NCI-H2081 (cell line): ENCODE data around the gene TNRC18.
"Not testable (repeated sequence)": the region's sequence is repeated elsewhere in the genome, so short reads cannot be mapped to it uniquely, and the experiment has no call there.

Experiments used
- DNase-seq, 2 experiments: peaks; one replicate each; lab custom pipeline; 2025; lab: John Stamatoyannopoulos, UW

Gene TNRC18

DNA sequence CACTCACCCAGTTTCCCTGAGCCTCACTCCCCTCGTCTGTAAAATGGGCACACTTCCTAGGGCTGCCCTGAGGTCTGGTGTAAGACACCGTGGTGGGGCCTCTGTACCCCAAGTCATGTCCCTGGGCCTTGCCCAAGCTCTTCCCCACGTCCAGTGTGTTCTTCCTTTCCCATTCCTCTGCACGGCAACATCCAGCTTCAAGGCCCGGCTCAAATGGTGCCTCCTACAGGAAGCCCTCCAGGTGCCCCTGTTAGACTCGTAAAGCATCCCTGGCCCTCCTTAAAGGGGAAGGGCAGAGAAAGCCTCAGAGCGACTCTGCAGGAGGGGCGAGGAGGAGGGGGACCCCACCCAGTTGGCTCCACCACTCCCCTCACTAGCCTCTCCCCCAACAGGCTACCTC is 132.3 kb downstream of the TNRC18 start:
- DNase-seq, result no peak

DNA sequence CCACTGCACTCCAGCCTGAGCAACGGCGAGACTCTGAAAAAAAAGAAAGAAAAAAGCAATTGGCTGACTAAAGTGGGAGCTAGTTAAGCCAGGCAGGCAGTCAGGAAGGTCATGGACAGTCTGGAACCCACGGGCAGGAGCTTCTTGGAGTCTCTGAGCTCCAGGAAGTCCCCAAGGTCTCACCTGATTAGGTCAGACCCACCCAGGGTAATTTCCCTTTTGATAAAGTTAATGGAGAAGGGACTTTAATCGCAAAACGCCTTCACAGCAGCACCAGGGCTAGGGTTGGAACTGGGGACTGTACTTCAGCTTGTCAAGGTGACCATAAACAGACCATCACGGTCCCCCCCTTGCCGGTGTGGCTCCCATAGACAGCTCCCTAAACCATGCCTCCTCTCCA is 134.3 kb downstream of the TNRC18 start:
- DNase-seq, result no peak

DNA sequence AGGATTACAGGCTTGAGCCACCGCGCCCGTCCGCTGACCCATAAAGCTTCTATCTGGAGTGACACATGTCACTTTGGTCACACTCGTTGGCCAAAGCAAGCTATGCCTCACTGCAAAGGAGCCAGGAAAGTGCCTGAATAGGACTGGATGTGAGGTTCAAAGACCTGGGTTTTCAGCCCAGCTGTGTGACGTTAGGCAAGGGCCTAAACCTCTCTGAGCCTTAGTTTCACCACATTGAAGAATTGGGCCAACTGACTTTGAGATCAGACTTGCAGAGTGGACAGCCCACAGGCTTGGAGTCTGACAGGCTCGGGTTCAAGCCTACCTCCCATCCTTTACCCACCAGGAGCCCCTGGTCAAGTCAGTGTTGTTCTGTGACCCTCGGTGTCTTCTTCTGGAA is 135.1 kb downstream of the TNRC18 start:
- DNase-seq, result not testable (repeated sequence)

DNA sequence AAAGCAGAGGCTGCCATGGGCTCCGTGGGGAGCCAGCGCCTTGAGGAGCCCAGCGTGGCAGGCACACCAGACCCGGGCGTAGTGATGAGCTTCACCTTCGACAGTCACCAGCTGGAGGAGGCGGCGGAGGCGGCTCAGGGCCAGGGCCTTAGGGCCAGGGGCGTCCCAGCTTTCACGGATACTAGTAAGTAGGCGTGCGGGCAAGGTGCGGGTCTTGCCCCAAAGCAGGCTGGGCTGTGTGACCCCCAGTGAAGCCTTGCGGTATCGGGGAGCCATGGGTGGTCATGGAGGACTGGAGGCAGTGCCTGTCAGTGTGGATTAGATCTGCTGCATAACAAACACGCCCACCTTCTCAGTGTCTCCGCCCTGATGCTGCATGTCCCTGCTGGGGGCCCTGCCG is 135.8 kb downstream of the TNRC18 start:
- DNase-seq, result no peak

DNA sequence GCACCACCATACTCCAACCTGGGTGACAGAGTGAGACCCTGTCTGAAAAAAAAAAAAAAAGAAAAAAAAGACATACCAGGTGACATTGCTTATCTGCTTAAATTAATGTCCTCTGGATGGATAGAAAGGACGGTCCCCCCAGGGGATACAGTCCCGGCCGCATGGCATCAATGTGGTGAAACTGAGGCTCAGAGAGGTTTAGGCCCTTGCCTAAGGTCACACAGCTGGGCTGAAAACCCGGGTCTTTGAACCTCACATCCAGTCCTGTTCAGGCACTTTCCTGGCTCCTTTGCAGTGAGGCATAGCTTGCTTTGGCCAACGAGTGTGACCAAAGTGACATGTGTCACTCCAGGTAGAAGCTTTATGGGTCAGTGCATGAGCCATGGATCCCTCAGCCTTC is 136.3 kb downstream of the TNRC18 start:
- not testable (repeated sequence) for DNase-seq

DNA sequence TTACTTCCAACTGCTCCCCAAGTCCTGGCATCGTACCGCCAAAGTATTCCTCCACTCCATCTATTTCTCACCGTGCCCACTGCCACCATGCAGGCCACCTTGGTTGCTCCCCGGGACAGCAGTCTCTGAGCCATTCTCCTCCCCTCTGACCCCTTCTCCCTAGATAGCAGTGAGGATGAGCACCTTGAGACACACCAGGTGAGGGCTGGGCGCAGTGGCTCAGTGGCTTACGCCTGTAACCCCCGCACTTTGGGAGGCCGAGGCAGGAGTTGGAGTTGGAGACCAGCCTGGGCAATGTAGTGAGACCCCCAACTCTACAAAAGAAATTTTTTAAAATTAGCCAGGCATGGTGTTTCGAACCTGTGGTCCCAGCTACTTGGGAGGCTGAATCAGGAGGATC is 136.7 kb downstream of the TNRC18 start:
- DNase-seq, result no peak

DNA sequence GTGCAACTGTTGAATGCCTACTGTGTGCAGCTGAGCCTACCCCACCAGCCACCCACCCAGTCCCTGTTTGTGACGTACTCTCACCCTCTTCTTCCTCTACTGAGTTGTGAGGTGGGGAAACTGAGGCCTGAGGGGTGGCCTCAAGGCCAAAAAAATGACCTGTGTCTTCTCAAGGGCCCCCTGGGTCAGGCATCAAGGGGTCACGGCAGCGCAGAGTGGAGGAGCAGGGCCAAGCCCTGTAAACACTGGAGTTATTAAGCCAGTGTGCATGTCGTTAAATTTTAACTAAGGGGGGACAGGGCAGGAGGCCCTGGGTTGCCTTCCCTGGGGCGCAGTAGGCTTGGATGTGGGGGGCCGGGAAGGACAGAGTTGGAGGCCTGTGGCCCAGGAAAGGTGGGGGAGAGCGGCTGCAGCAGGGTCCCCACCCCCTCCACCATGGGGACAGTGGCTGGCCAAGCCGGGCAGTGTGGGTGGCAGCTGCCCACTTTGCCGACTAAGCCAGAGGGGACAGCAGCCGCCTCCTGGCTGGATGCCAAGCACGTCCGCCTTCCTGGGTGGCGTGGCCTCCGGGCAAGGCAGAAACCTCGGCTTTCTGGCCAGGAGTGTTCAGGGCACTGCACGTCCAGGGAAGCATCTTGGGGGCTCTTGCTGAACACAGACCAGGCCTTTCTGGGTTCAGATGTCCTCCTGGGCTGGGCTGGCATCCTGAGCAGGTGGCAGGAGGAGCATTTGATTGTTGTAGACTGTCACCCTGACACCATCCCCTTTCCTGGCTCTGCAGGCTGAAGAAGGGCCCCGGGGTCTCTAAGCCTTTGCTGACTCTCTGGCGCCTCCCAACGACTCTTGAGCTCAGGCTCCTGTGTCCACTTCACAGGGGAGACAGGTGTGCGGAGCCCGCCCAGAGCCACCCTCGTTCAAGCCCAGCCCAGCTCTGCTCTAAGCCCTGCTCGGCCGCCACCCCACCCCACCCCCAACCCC is 139.0 kb downstream of the TNRC18 start:
- peak; percentile 74 to 75 for DNase-seq

DNA sequence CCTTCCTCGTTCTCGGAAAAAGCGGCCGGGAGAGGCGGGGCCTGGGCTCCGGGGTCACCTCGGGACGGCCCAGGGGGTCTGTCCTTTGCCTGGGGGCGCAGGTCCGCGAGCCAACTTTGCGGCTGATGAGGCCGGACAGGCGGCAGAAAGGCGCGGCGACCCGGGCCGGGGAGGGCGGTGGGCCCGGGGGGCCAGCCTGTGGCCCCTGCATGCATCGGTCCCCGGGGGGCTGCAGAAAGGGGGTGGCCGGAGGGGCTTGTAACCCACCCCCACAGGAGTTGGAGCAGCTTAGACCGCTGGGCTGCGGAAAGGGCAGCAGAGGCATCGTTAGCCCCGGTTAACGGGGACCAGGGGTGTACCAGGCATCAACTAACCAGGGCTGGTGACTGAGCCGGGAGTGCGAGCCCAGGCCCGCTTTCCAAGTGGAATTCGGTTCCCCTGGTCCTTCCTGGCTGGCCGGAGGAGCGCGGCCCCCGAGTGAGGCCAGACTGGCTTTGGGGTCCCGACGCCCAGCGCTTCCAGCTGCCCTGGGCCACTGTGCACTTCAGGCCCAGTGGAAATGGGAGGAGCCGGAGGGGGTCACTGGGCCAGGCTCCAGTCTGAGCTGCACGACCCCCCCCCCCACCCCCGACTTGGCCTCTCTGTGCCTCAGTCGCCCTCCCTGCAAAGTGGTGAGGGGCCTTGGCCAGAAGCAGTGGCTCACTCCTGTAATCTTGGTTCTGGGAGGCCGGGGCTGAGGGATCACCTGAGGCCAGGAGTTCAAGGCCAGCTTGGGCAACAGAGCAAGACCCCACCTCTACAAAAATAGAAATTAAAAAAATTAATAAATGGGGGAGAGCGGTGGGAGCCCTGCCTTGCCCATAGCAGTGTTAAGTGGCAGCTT is 140.0 kb downstream of the TNRC18 start:
- DNase-seq, result no peak

DNA sequence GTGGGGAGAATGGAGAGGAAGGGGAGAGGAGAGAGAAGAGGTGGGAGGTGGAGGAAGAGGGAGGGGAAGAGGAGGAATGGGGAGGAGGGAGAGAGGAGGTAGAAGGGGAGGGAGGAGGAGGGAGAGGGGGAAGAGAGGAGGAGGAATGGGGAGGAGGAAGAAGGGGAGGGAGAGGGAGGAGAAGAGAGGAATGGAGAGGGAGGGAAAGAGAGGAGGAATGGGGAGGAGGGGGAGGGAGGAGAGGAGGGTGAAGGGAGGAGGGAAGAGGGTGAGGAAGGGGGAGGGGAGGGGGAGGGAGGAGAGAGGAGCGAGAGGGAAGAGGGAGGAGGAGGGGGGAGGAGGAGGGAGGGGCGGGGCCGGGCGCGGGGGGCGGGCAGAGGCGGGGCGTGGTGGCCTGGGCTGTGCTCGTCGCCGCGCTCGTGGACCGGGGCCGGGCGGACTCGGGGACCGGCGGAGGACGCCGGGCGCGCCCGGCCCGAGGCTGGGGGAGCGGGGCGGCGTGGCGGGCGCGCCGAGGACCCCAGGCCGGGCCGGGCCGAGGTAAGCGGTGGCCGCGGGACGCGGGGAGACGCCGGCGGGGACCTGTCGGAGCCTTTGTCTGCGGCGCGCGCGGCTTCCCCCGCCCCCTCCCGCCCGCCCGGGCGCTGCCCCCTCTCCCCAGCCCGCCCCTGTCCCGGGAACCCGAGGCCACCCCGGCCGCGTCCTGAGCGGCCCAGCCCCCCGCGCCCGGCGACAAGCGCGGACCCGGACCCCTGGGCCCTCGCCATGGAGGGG is 140.9 kb downstream of the TNRC18 start, which contains the start of gene SLC29A4:
Gene SLC29A4, plus strand, starts transcription at position 401 of the 774 bp plus-strand sequence. CDS start 4,874 bp downstream, outside the sequence.
- DNase-seq, result peak in 1 of 2 experiments; percentile 16

DNA sequence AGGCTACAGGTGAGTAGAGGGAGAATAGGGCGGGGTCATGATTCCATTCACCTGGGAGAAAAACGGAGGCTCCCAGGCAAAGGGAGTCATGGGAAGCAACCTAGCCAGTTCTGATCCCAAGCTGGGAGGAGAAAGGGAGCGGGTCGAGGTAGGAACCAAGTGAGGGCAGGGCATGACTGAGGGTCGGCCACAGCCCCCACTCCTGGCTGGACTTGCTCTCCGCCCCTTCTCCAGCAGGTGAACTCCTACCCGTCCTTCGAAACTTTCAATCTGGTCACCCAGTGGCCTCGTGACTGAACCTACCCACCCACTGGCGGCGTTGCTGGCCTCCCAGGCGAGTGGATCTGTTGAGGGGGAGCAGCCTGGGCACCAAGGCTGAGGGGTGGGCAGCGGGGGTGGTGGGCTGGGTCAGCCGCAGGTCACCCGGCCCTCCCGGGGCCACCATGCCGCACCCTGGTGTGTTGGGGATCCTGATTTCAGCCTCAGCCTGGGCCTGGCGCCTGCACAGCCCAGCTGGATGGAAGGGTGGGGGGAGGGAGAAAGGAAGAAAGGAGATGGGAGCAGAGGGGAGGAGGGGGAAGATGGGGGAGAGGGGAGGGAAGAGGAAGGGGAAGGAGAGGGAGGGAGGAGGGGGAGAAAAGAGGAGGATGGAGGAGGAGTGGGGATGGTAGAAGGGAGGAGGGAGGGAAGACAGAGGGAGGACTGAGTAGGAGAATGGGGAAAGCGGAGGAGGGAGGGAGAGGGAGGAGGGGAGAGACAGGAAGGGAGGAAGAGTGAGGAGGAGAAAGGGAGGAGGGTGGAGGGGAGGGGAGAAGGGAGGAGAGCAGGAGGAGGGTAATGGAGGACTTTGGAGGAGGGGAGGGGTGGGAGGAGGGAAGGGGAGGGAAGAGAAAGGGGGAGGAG is 141.8 kb downstream of the TNRC18 start:
- DNase-seq, result not testable (repeated sequence)

DNA sequence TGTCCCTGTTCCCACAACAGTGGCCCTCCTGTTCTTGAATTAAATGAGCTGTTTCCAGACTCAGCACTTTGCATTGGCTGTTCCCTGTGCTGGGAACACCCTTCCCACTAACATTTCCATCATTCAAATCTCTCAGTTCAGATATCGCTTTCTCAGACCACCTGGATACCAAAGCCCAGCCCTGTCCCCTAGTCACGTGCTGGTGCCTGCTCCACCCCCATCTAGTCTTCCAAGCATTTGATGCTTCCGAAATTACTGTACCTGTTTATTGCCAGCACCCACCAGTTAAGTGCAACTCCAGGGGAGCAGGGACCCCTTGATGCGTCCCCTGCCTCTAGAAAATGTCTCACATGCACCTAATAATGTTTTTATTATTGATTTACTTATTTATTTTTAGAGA is 143.9 kb downstream of the TNRC18 start:
- no peak for DNase-seq

DNA sequence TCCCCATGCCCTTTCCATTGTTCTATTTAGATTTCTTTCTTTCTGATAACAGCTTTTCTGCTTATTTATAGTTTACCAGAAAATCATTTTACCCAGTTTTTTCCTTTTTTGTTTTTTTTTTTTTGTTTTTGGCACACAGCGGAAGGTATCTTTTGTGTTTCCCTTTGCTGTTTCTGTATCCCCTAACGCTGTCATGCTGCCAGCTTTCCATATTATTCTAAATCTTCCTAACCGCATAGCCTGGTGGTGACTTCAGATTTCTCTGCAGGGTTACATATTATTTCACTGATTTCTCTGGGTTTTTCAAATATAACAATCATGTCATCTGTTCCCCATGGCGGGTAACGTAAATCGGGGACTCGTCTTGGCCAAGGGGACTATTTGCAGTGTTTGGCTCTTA is 144.9 kb downstream of the TNRC18 start:
- DNase-seq, result no peak

DNA sequence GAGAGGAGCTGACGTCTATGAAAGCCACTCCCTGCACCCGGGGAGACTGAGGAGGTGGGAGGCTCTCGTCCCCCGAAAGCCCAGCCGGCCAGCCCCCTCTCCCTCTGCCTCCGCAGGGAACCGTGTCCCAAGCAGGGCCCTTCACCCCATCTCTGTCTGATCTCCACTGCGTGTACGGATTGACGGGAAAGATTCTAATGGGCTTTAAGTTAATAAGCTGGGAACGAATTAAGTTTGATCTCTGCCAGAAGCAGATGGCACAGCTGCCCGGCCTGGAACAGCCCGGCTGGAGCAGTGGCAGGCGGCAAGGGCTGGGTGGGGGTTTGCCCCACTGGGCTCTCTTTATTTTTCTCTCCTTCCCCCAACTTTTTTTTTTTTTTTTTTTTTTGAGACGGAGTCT is 147.0 kb downstream of the TNRC18 start:
- no peak for DNase-seq

DNA sequence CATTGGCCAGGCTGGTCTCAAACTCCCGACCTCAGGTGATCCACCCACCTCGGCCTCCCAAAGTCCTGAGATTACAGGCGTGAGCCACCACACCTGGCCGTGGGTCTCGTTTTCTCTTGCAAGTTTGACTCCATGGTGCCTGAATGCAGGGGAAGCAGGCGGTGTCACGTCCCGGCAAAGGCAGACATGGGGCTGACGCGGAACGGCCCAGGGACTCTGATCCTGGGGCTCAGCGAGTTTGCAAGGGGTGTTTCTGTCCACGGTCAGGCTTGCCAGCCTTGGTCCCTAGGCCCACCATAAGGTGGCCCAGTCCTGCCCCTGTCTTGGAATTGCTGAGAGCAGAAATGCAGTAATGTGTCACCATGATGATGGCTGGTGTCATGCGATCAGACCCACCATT is 147.5 kb downstream of the TNRC18 start:
- not testable (repeated sequence) for DNase-seq

DNA sequence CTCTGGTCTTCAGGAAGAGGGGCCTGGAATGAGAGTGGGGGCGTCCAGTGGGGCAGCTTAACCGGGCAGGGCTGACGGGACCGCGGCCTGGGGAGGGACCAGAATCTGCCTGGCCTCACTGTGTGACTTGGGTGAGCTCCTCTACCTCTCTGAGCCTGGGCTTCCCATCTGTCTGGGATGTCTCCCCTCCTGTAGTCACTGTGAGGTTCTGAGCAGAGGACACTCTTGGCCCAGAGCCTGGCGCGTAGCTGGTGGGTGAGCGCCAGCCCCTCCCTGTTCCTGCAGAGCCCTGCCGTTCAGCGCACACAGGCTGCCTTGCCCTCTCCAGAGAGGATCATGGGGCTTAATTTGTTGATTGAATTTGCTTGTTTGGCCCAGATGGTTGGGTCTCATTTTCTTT is 148.1 kb downstream of the TNRC18 start:
- peak; percentile 28 to 35 for DNase-seq

DNA sequence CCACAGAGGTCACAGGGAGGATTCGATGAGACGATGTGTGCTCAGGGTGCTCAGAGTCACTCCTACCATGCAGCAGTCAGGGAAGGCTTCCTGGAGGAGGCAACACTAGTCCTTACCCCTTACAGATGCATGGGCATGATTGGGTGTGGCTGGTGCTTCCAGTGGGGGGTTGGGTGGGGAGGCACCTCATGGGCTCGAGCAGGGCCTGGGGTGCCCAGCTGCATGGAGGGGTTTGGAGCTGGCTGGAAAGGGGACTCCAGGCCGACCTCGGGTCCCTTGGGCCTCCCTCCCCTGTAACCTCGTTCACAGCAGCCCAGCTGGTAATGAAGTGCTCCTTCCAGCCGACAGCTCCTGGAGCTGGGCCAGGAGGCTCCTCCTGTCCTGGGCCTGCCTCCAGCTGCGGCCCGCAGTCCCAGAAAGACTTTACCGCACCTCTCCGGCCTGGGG is 148.6 kb downstream of the TNRC18 start:
- not testable (repeated sequence) for DNase-seq

DNA sequence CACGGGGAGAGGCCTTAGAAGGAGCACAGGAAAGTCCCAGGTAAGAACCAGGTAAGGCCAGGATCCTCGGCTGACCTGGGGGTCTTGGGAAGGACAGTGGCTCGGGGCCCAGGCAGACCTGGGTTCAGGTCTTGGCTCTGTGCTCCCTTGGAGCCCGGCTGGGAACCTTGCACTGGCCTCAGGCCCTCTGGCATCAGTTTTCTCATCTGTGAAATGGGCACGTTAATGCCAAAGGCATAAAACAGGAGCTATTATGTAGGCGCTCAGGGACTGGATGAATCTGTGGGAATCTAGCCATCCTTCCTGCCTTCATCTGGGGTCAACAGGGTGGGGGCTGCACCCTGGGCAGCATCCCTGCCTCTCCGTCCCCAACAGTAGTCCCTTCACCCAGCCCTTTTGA is 149.2 kb downstream of the TNRC18 start:
- DNase-seq, result no peak

DNA sequence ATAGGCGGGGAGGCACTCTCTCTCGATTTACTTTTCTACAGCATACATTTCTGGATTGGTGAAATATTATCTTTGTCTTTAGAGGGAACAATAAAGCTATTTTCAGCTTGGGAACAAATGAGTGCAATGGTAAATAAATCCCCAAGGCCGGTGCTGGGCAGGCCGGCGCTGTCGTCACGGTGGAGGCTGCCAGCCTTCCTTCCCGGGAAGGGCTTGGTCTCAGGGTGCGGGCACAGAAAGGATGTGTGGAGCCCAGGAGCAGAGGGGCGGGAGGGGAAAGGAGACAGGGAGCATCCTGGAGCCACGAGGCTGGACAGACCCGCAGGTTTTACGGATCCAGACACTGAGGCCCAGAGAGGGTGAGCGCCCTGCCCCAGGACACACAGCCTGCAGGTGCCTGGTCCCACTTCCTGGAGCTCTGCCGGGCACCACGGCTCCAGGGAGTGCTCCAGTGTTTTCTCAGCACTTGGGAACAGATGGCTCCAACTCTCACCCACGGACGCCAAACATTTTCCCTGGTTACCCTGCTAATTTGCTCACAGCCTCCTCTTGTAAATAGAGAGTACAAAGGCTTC is 149.7 kb downstream of the TNRC18 start:
- peak; percentile 37 to 76 for DNase-seq

DNA sequence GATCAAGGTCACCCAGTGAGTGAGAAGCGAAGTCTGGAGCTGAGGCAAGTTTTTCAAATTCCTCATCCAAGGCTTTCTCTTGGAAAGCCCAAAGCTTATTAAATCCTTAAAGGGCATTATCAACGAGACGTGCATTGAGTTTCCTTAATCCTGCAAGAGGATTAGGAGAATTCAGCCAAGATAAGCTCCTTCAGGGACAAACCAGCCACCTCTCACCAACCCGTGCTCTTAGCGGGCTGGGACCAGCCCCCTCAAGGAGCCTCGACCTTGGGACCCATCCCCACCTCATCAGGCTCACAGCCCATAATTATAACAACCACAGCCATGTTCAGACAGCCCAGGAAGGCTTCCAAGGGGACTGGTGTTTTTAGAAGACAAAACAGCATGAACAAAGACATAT is 152.8 kb downstream of the TNRC18 start:
- DNase-seq, result no peak

DNA sequence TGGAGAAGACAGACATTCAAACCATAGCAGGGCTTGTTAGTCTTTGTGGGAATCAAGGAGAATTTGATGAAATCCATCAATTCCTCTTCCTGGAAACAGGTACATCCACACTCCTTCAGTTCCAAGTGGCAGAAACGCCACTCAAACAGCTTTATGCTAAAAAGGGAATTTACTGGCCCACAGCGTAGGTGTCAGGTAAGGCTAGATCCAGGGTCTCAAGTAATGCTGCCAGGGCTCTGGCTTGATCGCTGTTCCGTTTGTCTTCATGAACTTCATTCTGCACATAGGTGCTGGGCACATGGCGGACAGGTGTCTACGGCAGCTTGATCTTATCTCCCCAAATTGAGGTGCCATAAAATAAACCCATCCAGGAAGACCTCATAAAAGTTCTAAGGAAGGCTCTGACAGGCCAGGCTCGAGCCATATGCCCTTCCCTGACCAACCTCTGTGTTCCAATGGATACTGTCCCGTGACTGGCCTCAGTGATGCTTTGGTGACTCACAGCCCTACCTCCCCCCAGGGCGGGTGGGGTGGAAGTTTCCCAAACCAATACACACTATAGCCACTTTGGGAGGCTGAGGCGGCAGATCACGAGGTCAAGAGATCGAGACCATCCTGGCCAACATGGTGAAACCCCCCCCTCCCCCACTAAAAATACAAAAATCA is 153.5 kb downstream of the TNRC18 start:
- DNase-seq, result not testable (repeated sequence)
